Left ventricle myocardium superior (tissue), 1 donor: ENCODE results near the gene BRD2. TPM values are rescaled to one million over a fixed set of nuclear protein-coding genes. Genes with fewer than 3 reads are reported as not detected.
A peak's percentile ranks its signal among the peaks of the same experiment; 100 is the strongest.
"Not testable (repeated sequence)": the region's sequence is repeated elsewhere in the genome, so short reads cannot be mapped to it uniquely, and the experiment has no call there.

Experiments
- ATAC-seq: fragments of 200-7000 bp; cut with Tn5 transposase; one replicate; pipeline ENCODE4 v1.9.1; 2020; ENCODE audit warnings: mild to moderate bottlenecking, moderate library complexity
- DNase-seq: peaks from one replicate; pipeline ENCODE4 v3.0.0-alpha.2; 2020
- intact Hi-C: fragments of 100-400 bp; cut with micrococcal nuclease; formaldehyde crosslinking; loops from one replicate; pipeline ENCODE4 v1.11.0; 2022
- long read RNA-seq: library from polyadenylated mRNA; unstranded; transcript quantifications from one replicate; pipeline ENCODE4 v2.0.0, GENCODE V29; 2021
- total RNA-seq: library from RNA; stranded (reverse); fragmentation: NEBNext Ultra II Directional; extraction: Animal tissue kit (Norgen Biotek cat#: 25700); gene quantifications from one replicate; pipeline ENCODE4 v1.2.1, GENCODE V29; 2021
- donor health status: DM: no; HTN: yes; CAD: no; lungs with severe emphysema.

Gene BRD2
- 73.8 TPM for total RNA-seq
- long read RNA-seq, transcript BRD2-211 (3 exons, 759 nt) = major isoform, 5 of 25 reads
- long read RNA-seq, partial matches to known transcripts = 8 of 25 reads
- long read RNA-seq, other reads (novel, unspliced or antisense) = 6 of 25 reads

DNA sequence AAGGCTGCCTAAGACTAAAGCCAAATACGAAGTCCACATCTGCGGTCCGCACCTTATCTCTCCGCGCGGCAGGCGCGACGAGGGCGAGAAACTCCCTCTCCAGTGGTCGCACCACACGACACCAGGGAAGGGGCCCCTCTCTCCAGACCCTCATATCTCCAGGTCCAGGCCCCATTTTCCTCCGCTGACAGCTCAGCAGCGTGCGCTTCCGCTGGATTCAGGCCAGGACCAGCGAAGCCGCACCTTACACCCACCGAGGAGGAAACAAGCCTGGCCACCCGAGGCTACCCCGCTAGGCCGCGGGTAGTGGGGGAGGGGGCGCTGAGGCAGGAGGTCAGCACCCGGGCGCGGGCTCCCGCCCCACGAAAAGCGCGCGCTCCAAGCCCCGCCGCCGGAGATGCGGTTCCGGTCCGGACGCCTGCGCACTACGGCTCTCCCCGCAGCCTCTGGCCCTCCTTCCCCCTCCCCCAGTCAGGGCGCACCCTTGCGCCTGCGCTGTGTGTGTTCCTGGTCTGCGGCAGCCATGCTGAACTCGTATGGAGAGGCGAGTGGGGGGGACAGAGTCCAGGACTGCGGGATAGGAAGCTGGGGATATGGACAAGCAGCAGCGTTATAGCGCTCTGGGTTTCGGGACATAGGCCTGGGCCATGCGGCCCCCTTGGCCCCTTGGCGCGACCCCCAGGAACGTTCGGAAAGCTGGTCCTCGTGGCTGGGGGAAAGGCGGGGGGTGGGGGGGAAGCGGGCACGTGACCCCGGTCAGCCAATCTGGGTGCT lies at the start of gene BRD2:
Gene BRD2 (plus strand): TSS at position 502 of the 774 bp plus-strand sequence. CDS start 4,305 bp downstream, outside the sequence.
- intact Hi-C loops = no loop called here
- ATAC-seq (peak; percentile 70), DNase-seq (peak; percentile 97)

DNA sequence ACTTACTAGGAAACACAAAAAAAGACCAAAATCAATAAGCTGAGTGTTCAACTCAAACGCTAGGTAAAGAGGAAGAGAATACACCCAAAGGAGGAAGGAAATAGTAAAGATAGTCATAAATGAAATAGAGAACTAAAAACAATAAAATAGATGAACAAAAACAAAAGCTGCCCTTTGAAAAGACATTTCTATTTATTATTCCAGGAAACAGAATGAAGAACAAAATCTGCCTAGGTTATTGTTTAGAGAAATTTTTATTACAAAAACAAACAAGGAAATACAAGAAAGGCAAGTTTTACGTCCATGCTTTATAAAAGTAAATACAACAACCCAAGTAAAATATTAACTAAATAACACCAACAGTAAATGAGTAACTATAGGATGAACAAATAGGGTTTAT lies 47.7 kb upstream of the BRD2 start:
- ATAC-seq = no peak
- no peak for DNase-seq
- intact Hi-C loops = no loop called here

DNA sequence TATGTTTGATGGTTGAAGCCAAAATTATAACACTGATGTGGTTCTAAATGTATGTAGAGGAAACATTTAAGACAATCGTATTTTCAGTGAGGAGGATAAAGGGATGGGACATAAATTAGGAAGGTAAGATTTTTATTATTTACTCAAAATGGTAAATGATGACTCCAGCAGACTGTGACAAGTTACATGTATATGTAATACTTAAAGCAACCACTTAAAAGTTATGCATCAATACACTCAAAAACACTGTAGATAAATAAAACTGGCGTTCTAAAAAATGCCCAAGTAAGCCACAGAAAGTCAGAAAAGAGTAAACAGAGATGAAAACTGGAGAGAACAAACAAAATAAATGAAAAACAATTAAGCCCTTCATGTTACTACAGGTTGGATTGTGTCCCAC lies 46.3 kb upstream of the BRD2 start:
- ATAC-seq (no peak), DNase-seq (no peak)
- intact Hi-C loops = no loop called here

DNA sequence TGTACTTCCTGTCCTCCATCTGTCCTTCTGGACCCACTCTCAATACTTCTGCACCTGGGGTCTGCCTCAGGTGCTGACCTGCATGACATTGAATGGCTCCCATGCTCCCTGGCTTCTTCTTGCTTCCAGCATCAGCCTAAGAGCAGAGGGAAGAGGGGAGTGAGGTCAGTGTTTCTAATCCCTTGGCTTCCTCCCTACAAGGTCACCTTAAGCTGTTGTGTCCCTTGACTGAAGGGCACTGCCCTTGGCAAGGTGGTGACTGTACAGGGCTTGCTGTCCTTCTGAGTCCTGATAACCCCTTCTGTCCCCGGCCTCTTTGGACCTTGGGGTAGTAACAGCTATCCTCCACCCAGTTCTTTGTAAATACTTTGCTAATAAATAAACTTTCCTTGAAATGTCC lies 37.2 kb upstream of the BRD2 start:
- intact Hi-C loops = loop anchor here (5.0 kb wide), 1 partner anchor 51 kb away; no protein-coding TSS in a partner anchor
- DNase-seq (no peak), ATAC-seq (no peak)

DNA sequence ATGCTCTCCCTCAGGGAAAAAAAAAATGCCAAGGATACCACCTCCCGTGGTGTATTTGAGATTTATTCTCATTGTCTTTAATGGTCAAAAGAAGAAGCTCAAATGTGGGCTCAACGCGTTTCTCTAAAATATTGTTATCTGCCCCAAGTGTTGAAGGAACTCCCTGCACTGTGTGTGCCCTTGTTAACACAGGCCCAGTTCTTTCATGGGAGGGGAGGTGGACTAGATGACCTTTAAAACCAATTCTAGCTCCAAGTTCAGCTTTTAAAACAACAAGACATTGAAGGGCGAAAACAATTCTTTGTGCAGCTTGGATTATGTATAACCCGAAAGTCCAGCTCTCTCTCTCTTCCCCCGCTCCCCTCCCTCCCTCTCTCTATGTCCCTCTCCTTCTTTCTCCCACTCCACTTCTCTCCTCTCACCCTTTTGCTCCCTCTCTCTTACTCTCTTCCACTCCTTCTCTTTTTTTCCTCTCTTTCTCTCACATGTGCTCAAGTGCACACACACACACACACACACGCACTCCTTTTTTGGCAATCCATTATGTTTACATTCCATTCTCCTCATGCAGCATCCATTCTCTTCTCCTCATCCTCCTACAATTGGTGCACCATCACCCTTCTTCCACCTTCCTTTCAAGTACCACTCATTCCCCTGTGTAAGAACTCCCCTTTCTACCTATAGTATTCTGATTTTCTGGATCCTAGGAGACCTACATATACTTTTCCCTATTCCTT lies 36.1 kb upstream of the BRD2 start:
- no peak for ATAC-seq
- no peak for DNase-seq
- intact Hi-C loops = loop anchor here (5.0 kb wide), 1 partner anchor 50 kb away; no protein-coding TSS in a partner anchor

DNA sequence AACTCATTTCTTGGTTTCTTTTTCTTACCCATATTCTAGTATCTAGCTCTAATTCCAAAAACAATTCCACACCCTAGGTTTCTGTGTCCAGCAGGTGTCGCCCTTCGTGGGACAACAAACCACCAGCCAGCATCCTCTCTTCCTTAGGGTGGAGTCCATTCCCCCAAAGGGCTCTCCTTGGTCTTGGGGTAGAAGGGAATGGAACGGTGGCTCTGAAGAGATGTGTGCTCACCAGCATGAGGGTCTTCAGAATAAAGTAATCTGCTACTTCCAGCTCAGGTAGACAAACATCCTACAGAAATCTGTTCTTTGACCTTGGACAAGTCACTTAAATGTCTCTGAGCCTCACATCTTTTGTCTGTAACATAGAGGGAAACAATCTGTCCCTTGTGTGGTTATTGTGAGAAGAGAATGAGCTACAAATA lies 34.7 kb upstream of the BRD2 start:
- intact Hi-C loops = loop anchor here (5.0 kb wide), 1 partner anchor 49 kb away; no protein-coding TSS in a partner anchor
- DNase-seq (peak; percentile 87), ATAC-seq (peak; percentile 76)

DNA sequence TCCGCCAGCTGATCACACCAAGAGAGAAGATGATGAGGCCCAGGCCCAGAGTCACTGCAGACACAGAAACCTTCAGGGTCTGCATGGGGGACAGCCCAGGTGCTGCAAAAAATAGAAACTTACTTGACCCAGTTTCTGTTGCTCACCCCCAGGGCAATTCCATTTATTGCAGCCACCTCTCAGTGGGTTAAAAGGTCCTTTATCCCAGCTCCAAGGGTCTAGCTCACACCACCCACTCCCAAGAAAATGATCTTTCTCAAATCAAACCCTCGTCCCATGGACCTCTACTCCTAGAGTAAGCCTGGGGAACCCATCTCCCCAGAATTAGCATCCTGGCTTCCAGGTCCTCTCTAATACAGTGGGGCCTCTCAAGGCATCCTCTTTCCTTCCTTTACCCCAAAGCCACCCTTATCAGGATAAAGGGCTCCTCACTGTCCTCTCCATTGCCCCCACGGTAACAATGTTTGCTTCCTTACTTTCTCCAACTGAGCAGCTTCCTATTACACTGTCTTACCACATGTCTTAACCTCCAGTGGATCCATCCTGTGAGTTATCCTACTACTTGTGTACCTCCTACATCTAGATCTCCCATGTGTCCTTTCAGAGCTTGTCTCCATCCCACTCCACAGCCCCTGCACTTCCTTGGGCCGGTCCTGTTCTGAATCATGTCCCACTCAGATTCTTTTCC lies 32.7 kb upstream of the BRD2 start:
- no peak for DNase-seq
- ATAC-seq = no peak
- intact Hi-C loops = no loop called here

DNA sequence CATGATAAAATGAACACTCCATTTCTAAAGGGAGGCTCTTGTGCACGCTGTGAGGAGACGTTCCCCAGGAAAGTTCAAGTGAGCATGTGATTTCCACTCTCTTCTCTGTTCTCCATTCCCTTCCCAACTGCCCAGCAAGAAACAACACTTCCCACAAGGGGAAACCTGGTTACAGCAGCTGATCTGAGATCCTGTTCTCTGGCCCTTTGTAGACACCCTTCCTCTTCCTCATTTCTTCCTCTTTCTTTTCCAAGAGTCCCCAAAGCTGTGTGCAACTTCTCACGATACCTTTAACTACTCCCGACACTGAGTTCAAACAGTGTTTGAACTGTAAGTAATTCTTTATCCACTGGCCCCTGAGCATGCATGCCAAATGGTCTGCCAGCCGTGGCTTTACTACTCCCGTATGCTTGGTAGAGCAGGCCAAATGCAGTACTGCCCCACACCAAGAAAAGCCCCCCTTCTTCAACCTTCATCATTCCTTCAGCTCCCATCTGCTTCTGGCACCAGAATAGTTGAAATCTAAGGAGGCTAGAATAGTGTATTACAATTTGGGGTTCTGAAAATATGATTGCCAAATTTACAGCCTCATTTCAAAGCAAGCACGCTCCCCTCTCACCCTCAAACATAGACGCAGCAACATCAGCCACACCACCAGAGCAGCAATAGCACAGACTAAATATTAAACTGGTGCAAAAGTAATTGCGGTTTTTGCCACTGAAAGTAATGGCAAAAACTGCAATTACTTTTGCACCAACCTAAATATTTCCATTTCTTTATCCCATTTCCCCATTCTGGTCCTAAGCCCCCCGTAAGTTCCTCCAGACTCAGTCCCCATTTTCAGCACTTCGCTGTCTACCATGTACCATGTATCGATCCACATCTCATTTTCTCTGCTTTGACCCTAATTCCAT lies 31.9 kb upstream of the BRD2 start:
- DNase-seq (no peak), ATAC-seq (peak; percentile 39)
- intact Hi-C loops = no loop called here

DNA sequence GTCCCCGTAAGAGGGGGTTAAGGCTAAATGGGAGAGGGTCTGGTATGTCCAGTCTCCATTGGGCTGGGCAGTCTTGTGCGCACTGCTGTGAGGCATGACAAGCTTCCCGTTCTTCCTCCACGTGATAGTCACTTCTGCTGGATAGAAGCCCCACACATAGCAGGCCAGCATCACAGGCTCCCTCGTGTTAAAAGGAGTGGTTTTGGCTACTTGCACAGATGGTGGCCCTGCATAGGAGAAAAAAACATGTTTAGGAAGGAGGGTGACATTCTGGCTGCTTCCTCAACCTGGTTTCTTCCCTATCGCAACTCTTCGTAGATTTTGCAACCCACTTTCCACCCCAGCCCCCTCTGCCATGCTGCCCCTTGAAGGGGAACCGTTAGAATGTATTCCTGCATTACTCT lies 31.2 kb upstream of the BRD2 start:
- intact Hi-C loops = no loop called here
- peak; percentile 42 for ATAC-seq
- DNase-seq = peak; percentile 35

DNA sequence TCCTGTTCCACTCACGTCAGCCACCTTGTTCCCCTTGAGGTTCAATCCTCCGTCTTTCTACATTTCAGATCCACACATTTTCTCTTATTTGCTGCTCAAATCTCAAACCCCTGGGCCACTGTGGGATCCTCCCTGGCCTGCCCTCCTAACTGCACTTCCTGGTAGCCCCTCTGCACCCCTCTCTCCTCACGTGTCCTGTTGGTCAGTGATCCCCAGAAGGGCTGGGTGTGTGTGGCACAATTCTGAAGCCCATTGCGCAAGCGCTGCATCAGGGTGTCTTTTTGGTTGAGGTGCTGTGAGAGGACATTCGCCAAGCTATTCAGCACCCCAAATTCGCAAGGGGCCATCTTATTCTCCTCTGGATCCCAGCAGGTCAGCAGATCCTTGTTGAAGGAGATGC lies 29.9 kb upstream of the BRD2 start:
- intact Hi-C loops = no loop called here
- ATAC-seq = no peak
- no peak for DNase-seq

DNA sequence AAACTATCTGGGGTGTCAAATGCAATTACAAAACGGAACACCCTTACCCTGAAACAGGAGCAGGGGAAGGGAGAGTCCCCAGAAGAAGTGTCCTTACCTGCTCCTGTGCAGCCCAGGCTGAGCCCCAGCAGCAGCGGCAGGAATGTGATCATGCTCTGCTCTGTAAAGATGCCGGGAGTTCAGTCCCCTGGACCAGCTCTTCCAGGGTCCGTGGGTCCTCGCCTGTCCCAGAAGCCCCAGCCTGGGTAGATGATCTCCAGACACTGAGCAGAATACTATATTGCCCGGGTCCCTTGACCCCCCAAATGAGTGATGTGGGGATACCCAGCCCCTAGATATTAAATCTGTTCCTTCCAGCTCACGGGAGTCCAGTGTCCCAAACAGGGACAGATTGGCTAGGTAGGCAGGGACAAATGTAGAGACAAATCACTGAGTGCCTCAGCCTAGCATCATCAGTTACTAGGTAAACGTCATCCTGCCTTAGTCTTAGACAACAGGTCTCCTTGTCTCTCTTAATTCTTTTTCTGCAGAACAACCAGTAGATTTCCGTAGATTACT lies 27.7 kb upstream of the BRD2 start, which contains the start of gene HLA-DMB:
Gene HLA-DMB (minus strand): TSS at position 373 of the 558 bp plus-strand sequence. CDS start 221 bp downstream, at position 152.
- intact Hi-C loops = no loop called here
- ATAC-seq (peak; percentile 93), DNase-seq (no peak)

DNA sequence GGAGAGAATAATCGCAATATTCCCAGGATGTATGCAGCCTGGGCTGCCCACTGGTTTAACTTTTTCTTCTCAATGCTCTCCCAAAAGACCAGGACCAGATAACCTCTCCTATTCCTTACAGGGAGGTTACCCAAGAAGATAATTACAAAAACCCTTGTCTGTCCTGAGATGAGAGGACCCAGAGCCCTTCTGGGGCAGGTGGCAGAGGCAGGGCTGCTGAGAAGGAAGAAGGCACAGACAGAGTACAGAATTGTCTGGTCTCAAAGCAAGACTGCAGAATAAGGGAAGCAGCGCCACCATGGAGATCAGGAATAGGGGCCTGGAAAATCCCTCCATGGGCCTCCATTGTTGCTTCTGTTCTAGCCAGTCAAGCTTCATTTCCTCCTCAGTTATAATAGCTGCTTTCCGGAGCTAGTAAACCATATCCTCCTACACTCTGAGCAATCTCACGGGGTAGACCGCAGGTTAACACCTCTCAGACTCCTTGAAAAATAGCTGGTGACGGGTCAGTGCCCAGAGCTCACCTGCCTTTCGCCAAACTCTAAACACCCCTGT lies 27.1 kb upstream of the BRD2 start:
- intact Hi-C loops = no loop called here
- ATAC-seq (peak; percentile 22), DNase-seq (no peak)

DNA sequence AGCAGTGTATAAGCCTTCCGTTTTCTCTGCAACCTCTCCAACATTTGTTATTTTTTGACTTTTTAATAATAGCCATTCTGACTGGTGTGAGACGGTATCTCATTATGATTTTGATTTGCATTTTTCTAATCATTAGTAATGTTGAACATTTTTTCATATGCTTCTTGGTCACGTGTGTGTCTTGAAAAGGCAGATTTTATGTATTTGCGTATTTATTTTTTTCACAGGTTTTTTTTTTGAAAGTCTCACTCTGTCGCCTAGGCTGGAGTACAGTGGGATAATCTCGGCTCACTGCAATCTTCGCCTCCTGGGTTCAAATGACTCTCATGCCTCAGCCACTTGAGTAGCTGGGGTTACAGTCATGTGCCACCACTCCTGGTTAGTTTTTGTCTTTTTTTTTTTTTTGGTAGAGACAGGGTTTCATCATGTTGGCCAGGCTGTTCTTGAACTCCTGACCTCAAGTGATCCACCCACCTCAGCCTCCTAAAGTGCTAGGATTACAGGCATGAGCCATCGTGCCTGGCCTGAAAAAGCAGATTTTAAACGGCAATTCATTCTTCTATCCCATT lies 25.8 kb upstream of the BRD2 start:
- ATAC-seq, intact Hi-C loops, DNase-seq: not testable (repeated sequence)

DNA sequence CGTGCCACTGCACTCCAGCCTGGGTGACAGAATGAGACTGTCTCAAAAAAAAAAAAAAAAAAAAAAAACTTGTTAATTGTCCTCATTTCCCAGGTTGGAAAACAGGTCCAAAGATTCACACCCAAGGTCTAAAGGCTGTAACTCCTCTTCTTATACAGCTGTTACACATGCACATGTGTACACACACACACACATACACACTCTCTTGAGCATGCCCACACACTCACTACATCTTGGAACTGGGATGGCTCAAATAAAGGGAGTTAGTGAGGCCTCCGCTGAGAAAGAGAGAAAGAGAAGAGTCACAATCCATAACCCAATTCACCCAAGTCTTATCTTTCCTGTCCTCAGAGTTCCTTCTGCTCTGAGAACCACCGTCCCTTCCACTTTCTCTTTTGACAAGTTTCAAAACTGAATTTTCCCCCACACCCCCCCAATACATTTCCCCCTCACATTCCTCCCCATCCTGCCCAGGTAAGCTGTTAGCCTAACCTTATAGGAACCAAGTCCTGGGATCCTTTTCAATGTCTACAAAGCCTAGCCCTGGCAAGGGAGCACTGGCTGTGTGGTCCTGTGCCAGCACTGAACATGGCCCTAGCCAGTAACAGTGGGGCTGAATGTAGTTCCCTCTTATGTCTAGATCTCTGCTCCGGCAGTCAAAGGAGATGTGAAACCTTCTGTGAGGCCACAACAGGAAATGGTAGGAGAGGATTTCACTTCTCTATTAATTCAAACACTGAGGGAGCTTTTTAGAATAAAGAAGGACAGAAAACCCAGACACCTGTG lies 24.3 kb upstream of the BRD2 start:
- intact Hi-C loops = no loop called here
- DNase-seq (peak; percentile 35), ATAC-seq (peak; percentile 63)

DNA sequence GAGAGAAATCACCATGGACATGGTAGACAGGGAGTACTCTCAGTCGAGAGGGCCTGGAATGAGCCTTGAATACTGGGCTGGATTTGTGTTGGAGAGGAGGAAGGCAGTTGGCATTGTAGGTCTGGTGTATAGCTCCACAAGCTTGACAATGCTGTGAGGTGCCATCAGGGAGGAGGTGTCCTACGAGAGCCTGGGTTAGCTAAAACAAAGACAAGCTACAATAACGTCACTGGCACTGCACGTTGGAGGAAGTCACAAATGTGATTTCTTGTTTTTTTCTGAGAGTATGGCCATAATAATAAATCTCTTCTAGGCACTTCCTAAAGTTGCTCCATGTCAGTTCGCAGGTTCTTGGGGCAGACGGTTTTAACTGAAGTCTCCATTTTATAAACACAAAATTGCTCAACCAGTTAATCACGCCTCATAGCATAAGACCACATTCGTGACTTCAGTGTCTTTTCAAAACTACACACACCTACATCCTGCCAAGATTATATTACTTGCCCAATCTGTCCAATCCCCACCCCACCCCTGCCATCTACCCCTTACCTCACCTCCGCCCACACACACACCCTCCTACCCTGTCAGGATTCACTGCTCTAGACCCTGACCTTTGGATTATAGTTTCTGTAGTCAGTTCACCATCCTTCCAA lies 23.2 kb upstream of the BRD2 start:
- ATAC-seq = no peak
- DNase-seq = no peak
- intact Hi-C loops = no loop called here

DNA sequence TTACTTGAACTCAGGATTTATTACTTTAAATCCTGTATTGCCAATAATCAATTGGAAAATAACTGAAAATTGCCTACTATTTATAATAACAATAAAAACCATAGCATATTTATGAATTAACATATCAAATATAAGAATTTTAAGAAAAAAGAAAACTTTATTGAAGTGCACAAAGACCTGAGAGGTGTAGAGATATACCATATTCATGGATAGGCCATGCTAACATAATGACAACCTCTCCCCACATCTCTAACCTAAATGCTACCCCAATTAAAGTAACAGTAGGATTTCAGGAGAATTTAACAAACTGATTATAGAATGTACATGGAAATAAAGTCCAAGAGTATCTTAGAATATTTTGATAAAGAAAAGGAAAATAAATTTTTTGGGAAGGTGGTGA lies 22.4 kb upstream of the BRD2 start:
- intact Hi-C loops = no loop called here
- no peak for DNase-seq
- no peak for ATAC-seq
